Parathyroid adenoma (tissue), 2 donors: ENCODE results near the gene PLA2G2F.

Source experiments
- H2AFZ ChIP-seq: fragments of 300-600 bp; sonication (generic); one replicate; pipeline ENCODE4 v1.7.0; 2017; ENCODE audit warnings: antibody characterized with exemption, mild to moderate bottlenecking
- H3K27ac ChIP-seq: fragments of 300-600 bp; sonication (generic); one replicate; pipeline ENCODE4 v1.7.0; 2017
- H3K27me3 ChIP-seq: fragments of 300-600 bp; sonication (generic); one replicate; pipeline ENCODE4 v1.7.0; 2017; ENCODE audit warnings: low read length; ENCODE audit not compliant: control insufficient read depth, insufficient read depth
- H3K36me3 ChIP-seq: fragments of 300-600 bp; sonication (generic); one replicate; pipeline ENCODE4 v1.7.0; 2017; ENCODE audit warnings: low read length; ENCODE audit not compliant: control insufficient read depth, insufficient read depth
- H3K4me1 ChIP-seq: fragments of 300-600 bp; sonication (generic); one replicate; pipeline ENCODE4 v1.7.0; 2017; ENCODE audit warnings: control low read depth
- H3K4me2 ChIP-seq: fragments of 300-600 bp; sonication (generic); one replicate; pipeline ENCODE4 v1.7.0; 2017; ENCODE audit warnings: low read length
- H3K4me3 ChIP-seq: fragments of 300-600 bp; sonication (generic); one replicate; pipeline ENCODE4 v1.7.0; 2017; ENCODE audit warnings: low read depth, low read length
- H3K79me2 ChIP-seq: fragments of 300-600 bp; sonication (generic); one replicate; pipeline ENCODE4 v1.7.0; 2017; ENCODE audit warnings: control low read depth
- H3K9ac ChIP-seq: fragments of 300-600 bp; sonication (generic); one replicate; pipeline ENCODE4 v1.7.0; 2017; ENCODE audit warnings: mild to moderate bottlenecking
- H3K9me3 ChIP-seq: fragments of 300-600 bp; sonication (generic); one replicate; pipeline ENCODE4 v1.7.0; 2017; ENCODE audit warnings: low read length; ENCODE audit not compliant: control insufficient read depth
- CTCF ChIP-seq: fragments of 300-600 bp; sonication (generic); IDR thresholded peaks from one replicate; pipeline ENCODE4 v1.7.0; 2017; ENCODE audit warnings: antibody characterized with exemption, mild to moderate bottlenecking
- donor health status: primary hyperparathyroidism.

Gene PLA2G2F

GRCh38 chr1:20093940-20094391 is 45.2 kb upstream of the PLA2G2F start:
- no peak overlapping the region for H3K27ac ChIP-seq

GRCh38 chr1:20095564-20096434 is 43.3 kb upstream of the PLA2G2F start:
- Histone ChIP-seq H2AFZ (no peak overlapping the region), H3K4me3 (no peak overlapping the region)

More at GRCh38 chr1:20093940-20094391, 45.2 kb upstream of the PLA2G2F start:
- Histone ChIP-seq H3K27me3 (no peaks in the 10 kb centered on the region), H2AFZ (no peak overlapping the region), H3K79me2 (no peaks in the 10 kb centered on the region), H3K9me3 (no peaks in the 10 kb centered on the region), H3K4me3 (no peak overlapping the region), H3K4me2 (no peak overlapping the region), H3K9ac (no peak overlapping the region), H3K36me3 (no peaks in the 10 kb centered on the region), H3K4me1 (no peaks in the 10 kb centered on the region)
- no peak for TF ChIP-seq CTCF

GRCh38 chr1:20096840-20097447 is 42.2 kb upstream of the PLA2G2F start:
- H3K27ac ChIP-seq = no peak overlapping the region
- H3K79me2 ChIP-seq = no peaks in the 10 kb centered on the region
- no peak overlapping the region for H3K9ac ChIP-seq
- no peaks in the 10 kb centered on the region for H3K36me3 ChIP-seq
- no peaks in the 10 kb centered on the region for H3K9me3 ChIP-seq
- H3K4me1 ChIP-seq = no peaks in the 10 kb centered on the region
- H3K4me2 ChIP-seq = no peak overlapping the region
- H2AFZ ChIP-seq = no peak overlapping the region
- no peak overlapping the region for H3K4me3 ChIP-seq
- TF ChIP-seq CTCF = no peak
- H3K27me3 ChIP-seq = no peaks in the 10 kb centered on the region

More at GRCh38 chr1:20095564-20096434, 43.3 kb upstream of the PLA2G2F start:
- Histone ChIP-seq H3K9ac (no peak overlapping the region), H3K4me1 (no peaks in the 10 kb centered on the region), H3K79me2 (no peaks in the 10 kb centered on the region), H3K27ac (no peak overlapping the region), H3K4me2 (no peak overlapping the region), H3K36me3 (no peaks in the 10 kb centered on the region), H3K27me3 (no peaks in the 10 kb centered on the region), H3K9me3 (no peaks in the 10 kb centered on the region)
- TF ChIP-seq CTCF = no peak

GRCh38 chr1:20099533-20099932 is 39.6 kb upstream of the PLA2G2F start:
- Histone ChIP-seq H3K79me2 (no peaks in the 10 kb centered on the region), H3K4me3 (no peak overlapping the region), H3K9me3 (no peaks in the 10 kb centered on the region), H3K4me2 (no peak overlapping the region), H3K36me3 (no peaks in the 10 kb centered on the region), H2AFZ (no peak overlapping the region), H3K27ac (no peak overlapping the region), H3K4me1 (no peaks in the 10 kb centered on the region), H3K9ac (no peak overlapping the region), H3K27me3 (no peaks in the 10 kb centered on the region)
- TF ChIP-seq CTCF = no peak
